Measurements from ENCODE around the gene SERPINB6. TPM values are rescaled to one million over a fixed set of nuclear protein-coding genes. Genes with fewer than 3 reads are reported as not detected.
"Not testable (repeated sequence)": the region's sequence is repeated elsewhere in the genome, so short reads cannot be mapped to it uniquely, and the experiment has no call there.

The SERPINB6 gene
- total RNA-seq, 3 donors from 2014 or later = 134 to 147 (median 142) TPM

DNA sequence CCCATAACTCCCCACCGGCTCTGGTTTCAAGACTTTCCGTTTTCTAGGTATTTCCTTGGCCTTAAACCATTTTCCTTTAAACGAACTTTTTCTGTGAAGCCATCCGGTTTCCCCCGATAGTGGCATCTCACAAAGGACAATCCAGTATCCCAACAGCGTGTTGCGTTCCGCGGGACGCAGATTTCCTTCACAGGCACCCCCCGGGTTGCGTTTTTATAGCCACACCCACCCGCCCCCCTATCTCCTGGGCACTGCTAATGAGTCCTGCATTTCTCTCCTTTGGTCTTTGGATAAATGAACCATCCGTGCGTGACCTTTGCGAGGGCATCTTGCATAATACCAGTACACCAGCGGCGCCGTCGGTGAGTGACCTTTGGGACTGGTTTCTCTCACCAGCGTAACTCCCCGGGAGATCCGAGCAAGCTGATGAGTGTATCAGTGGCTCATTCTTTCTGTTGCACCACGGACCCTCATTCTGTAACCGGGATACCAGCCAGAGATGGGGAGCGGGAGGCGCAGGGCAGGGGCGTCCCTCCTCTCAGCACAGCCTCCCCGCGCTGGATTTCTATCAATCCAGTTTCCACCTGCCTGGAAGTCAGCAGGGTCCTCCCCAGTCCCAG is 27.7 kb upstream of the SERPINB6 start:
- Histone ChIP-seq H3K4me1 (ENCODE audit: low read depth) (peaks cover 15% of the 10 kb centered on the region), H3K36me3 (ENCODE audit: low read depth) (no peaks in the 10 kb centered on the region), H3K9me3 (no peaks in the 10 kb centered on the region), H3K4me3 (no peak overlapping the region)
- DNase-seq (peak in 2 of 3 donors; percentile 70 to 88), ATAC-seq (peak; percentile 64)
- TF ChIP-seq, protein P1, sequence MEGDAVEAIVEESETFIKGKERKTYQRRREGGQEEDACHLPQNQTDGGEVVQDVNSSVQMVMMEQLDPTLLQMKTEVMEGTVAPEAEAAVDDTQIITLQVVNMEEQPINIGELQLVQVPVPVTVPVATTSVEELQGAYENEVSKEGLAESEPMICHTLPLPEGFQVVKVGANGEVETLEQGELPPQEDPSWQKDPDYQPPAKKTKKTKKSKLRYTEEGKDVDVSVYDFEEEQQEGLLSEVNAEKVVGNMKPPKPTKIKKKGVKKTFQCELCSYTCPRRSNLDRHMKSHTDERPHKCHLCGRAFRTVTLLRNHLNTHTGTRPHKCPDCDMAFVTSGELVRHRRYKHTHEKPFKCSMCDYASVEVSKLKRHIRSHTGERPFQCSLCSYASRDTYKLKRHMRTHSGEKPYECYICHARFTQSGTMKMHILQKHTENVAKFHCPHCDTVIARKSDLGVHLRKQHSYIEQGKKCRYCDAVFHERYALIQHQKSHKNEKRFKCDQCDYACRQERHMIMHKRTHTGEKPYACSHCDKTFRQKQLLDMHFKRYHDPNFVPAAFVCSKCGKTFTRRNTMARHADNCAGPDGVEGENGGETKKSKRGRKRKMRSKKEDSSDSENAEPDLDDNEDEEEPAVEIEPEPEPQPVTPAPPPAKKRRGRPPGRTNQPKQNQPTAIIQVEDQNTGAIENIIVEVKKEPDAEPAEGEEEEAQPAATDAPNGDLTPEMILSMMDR (IDR thresholded peaks at IDR 0.05) = no peak
- intact Hi-C loops (cut with DNase I, micrococcal nuclease) = loop anchor here (2.0 to 5.0 kb wide), 2 partner anchors 56 to 58 kb away; no protein-coding TSS in a partner anchor

DNA sequence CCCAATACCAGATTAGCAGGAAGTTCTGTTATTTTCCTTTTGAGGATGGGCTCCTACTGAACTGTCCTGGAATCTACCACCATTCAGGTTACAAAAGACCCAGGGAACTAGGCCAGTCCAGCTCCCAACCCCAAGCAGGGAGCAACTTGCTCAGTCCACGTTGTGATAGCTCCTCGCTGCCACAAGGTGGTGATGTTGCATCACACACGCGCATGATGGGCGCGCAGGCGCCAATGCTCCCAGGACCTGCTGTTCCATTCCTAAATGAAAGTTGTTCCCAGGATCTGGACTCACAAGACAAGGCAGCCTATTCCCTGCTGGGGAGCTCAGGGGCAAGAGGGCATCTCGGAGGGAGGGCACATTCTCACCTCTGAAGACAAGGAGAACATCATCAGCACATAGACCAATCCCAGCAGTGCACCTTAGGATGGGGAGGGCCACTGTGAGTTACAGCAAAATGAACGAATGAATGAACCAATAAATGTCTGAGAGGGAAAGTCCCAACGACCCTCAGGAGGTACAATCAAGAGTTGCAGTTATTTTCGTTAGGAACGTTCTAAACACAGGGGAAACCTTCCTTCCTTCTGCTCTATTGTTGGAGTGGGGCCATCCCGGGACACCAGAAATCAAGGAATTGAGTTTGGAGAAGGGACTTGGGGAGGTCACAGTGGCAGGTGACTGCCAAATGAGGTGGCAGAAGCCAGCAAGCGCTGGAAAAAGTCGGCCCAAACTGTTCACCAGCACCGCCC is 27.1 kb upstream of the SERPINB6 start:
- intact Hi-C loops (cut with DNase I, micrococcal nuclease) = loop anchor here (2.0 to 5.0 kb wide), 2 partner anchors 56 to 59 kb away; no protein-coding TSS in a partner anchor
- H3K36me3 ChIP-seq (ENCODE audit: low read depth); H3K9me3 ChIP-seq; DNase-seq; H3K4me3 ChIP-seq: not testable (repeated sequence)
- TF ChIP-seq, protein P1 (IDR thresholded peaks at IDR 0.05) = peak; percentile 17
- ATAC-seq = peak; percentile 74
- H3K4me1 ChIP-seq (ENCODE audit: low read depth) = peaks cover 15% of the 10 kb centered on the region

DNA sequence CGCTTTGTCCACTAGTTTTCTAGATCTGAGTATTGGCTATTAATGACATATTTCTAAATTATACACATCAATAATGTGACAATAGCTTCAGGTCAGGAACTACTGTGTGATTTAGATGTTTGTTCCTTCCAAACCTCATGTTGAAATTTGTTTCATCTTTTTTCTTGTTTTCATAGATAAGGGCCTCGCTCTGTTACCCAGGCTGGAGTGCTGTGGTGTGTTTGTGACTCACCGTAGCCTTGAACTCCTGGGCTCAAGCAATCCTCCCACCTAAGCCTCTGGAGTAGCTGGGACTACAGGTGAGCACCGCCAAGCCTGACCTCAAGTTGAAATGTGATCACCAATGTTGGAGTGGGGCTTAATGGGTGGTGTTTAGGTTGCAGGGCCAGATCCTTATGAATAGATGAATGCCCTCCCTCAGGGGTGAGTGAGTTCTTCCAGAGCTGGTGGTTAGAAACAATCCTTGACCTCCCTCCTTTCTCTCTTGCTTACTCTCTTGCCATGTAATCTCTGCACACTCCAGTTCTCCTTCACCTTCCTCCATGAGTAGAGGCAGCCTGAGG is 22.5 kb upstream of the SERPINB6 start:
- Histone ChIP-seq H3K4me1 (ENCODE audit: low read depth) (peaks cover 13% of the 10 kb centered on the region), H3K36me3 (ENCODE audit: low read depth) (no peaks in the 10 kb centered on the region), H3K4me3 (no peak overlapping the region), H3K9me3 (no peaks in the 10 kb centered on the region)
- TF ChIP-seq, protein P1 (IDR thresholded peaks at IDR 0.05) = no peak
- intact Hi-C loops (cut with DNase I, micrococcal nuclease) = no loop called here
- ATAC-seq = no peak
- DNase-seq = no peak

DNA sequence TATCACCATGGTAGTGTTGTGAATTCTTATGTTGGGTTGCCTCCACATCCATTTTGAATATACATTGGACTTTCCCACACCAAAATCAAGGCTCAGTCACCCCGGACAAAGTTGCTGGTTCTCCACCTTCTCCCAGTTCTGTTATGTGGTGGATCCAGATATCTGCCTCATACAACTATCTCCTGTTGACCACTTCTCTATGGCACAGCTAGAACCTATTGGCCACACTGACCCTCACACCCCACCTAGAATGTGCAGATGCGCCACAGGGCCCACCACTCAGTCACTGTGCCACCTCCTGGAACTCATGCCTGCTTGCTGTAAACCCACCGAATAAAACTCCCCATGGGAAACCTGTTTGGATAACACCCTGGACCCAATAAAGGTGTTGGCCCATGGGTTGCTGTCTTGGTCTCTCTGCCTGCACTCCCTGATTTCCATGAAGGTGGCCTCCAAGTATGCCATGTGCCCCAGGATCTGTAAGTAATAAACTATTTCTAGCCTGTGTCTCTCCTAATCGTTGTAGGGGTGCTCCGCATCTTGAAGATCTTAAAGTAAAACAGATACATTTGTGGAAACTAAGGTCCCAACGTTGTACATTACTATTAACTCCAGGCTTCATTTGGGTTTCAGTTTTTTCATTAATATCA is 21.1 kb upstream of the SERPINB6 start:
- TF ChIP-seq, protein P1 (IDR thresholded peaks at IDR 0.05) = no peak
- intact Hi-C loops (cut with DNase I, micrococcal nuclease) = no loop called here
- Histone ChIP-seq H3K4me3 (no peak overlapping the region), H3K9me3 (no peaks in the 10 kb centered on the region), H3K4me1 (ENCODE audit: low read depth) (peaks cover 18% of the 10 kb centered on the region), H3K36me3 (ENCODE audit: low read depth) (no peaks in the 10 kb centered on the region)
- DNase-seq (no peak), ATAC-seq (no peak)

DNA sequence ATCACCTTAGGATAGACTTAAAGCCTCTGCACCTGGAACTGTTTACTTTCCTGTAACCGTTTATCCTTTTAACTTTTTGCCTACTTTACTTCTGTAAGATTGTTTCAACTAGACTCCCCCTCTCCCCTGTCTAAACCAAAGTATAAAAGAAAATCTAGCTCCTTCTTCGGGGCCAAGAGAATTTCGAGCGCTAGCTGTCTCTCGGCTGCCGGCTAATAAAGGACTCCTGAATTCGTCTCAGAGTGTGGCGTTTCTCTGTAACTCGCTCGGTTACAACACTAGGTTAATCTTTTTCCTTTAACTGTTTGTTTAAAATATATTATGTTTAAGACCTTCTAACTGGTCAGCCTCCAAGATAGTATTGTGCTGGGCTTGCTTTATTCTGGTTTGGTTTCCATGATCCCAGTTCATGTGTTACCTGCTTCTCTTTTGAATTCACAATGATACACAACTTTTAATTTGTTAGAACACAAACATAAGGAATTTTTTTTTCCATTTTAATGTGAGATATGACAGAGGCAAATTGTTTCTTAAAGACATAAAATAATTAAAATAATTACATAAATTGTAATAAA is 19.7 kb upstream of the SERPINB6 start:
- H3K4me3 ChIP-seq = no peak overlapping the region
- no peaks in the 10 kb centered on the region for H3K36me3 ChIP-seq (ENCODE audit: low read depth)
- TF ChIP-seq, protein P1 (IDR thresholded peaks at IDR 0.05) = no peak
- DNase-seq (no peak), ATAC-seq (no peak)
- H3K9me3 ChIP-seq = no peaks in the 10 kb centered on the region
- intact Hi-C loops (cut with DNase I, micrococcal nuclease) = no loop called here
- H3K4me1 ChIP-seq (ENCODE audit: low read depth) = peaks cover 32% of the 10 kb centered on the region
